HFF-Myc (cell line): Measurements from ENCODE around the gene RALGPS2.

ENCODE experiments used
- DNase-seq: peaks from one replicate; pipeline ENCODE4 v3.0.0-alpha.2; 2011; ENCODE audit warnings: low read depth; ENCODE audit errors: extremely low read depth
- H3K4me3 ChIP-seq: replicated peaks from 2 replicates; pipeline ENCODE4 v1.5.1; 2011; ENCODE audit warnings: low read depth, mild to moderate bottlenecking, control low read depth, low read length
- TF ChIP-seq, protein P1 (sequence below): IDR thresholded peaks from 2 replicates; pipeline ENCODE4 v1.5.1; 2012; ENCODE audit warnings: mild to moderate bottlenecking, low read depth, low read length, control low read depth; ENCODE audit errors: missing control alignments

Gene RALGPS2

GRCh38 chr1:178960482-178961240 is 235.6 kb downstream of the RALGPS2 start:
- TF ChIP-seq, protein P1, sequence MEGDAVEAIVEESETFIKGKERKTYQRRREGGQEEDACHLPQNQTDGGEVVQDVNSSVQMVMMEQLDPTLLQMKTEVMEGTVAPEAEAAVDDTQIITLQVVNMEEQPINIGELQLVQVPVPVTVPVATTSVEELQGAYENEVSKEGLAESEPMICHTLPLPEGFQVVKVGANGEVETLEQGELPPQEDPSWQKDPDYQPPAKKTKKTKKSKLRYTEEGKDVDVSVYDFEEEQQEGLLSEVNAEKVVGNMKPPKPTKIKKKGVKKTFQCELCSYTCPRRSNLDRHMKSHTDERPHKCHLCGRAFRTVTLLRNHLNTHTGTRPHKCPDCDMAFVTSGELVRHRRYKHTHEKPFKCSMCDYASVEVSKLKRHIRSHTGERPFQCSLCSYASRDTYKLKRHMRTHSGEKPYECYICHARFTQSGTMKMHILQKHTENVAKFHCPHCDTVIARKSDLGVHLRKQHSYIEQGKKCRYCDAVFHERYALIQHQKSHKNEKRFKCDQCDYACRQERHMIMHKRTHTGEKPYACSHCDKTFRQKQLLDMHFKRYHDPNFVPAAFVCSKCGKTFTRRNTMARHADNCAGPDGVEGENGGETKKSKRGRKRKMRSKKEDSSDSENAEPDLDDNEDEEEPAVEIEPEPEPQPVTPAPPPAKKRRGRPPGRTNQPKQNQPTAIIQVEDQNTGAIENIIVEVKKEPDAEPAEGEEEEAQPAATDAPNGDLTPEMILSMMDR: no peak
- DNase-seq: no peak
- H3K4me3 ChIP-seq: no peak overlapping the region

DNA sequence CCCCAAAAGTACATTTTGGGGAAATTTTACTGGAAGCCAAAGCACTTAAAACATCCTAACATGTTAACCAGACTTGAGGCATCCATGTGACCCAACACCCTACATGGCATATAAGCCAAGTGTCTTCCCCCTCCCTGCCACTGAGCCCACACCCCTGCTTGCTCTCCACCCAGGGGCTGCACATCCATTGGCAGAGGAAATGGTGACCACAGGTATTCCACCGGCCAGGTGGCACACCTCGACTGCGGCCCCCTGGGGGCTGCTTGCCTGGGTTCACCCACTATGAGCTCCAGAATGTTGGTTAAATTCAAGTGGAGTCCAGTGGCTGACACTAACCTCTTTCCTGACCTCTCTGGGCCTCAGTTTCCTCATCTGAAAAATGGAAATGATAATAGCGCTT is 236.3 kb downstream of the RALGPS2 start:
- TF ChIP-seq, protein P1: no peak
- DNase-seq: no peak
- no peak overlapping the region for H3K4me3 ChIP-seq

DNA sequence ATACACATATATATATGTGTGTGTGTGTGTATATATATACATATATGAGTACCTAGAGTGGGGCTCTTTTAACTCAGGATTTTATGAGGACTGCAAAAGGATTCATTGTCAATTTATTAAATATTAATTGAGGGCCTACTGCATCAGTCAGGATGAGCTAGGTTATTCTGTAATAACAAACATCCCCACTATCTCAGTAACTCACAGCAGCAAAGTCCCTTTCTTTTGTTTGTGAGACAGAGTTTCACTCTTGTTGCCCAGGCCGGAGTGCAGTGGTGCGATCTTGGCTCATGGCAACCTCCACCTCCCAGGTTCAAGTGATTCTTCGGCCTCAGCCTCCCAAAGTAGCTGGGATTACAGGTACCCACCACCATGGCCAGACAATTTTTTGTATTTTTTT is 236.8 kb downstream of the RALGPS2 start:
- DNase-seq: no peak
- TF ChIP-seq, protein P1: no peak
- no peak overlapping the region for H3K4me3 ChIP-seq

DNA sequence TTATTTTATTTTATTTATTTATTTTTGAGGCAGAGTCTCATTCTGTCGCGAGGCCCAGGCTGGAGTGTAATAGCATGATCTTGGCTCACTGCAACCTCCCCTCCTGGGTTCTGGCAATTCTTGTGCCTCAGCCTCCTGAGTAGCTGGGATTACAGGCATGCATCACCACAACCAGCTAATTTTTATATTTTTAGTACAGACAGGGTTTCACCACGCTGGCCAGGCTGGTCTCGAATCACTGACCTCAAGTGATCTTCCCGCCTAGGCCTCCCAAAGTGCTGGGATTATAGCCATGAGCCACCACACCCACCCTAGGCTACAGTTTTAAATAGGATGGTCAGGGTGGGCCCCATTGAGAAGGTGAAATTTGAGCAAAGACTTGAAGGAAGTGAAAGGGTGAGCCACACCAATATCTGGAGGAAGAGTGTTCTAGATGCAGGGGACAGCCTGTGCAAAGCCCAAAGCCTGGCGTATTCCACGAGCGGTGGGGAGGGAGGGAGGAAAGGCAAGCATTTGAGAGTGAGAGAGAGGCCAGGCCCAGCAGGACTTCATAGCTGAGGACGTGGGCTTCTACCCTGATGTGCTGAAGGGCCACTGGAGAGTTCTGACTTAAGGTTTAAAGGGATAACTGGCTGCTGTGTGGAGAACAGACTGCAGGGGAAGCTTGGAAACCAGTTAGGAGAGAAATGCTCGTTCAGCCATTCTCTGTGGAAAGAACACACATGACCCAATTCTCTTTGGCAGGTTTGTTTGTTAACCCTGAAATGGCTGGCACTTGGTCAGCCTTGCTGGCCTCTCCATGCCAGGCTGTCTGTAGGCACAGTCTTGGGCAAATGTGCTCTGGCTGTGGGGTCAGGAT is 238.0 kb downstream of the RALGPS2 start:
- TF ChIP-seq, protein P1: no peak
- DNase-seq: no peak
- no peak overlapping the region for H3K4me3 ChIP-seq

- H3K4me3 ChIP-seq: no peak overlapping the region
- TF ChIP-seq, protein P1: no peak
- DNase-seq: no peak
Measured at GRCh38 chr1:178964469-178965330, 239.7 kb downstream of the RALGPS2 start.

- H3K4me3 ChIP-seq: no peak overlapping the region
- DNase-seq: no peak
- TF ChIP-seq, protein P1: no peak
Measured at GRCh38 chr1:178966312-178966711, 241.3 kb downstream of the RALGPS2 start.
